Thymus (tissue), 11 donors: Measurements from ENCODE around the gene TTLL7. TPM values are rescaled to one million over a fixed set of nuclear protein-coding genes. Genes with fewer than 3 reads are reported as not detected.

ENCODE experiments used
- DNase-seq, 9 donors: peaks; one replicate each; pipeline ENCODE4 v3.0.0-alpha.2; 2013; ENCODE audit warnings: low spot score in 9 of 9, low read depth in 6 of 9, missing footprints in 1 of 9
- H3K27ac ChIP-seq, 2 donors: one replicate each; pipeline ENCODE4 v1.5.1; 2013; ENCODE audit warnings: control low read depth in 1 of 2, low read depth in 1 of 2, low read length in 1 of 2, mild to moderate bottlenecking in 1 of 2, moderate library complexity in 1 of 2
- H3K27me3 ChIP-seq, 2 donors: one replicate each; pipeline ENCODE4 v1.5.1; 2013; ENCODE audit warnings: low read length in 1 of 2; ENCODE audit not compliant: control insufficient read depth in 2 of 2, insufficient read depth in 1 of 2
- H3K36me3 ChIP-seq, 2 donors: one replicate each; pipeline ENCODE4 v1.5.1; 2013; ENCODE audit warnings: low read length in 1 of 2, mild to moderate bottlenecking in 1 of 2, moderate library complexity in 1 of 2; ENCODE audit not compliant: control insufficient read depth in 2 of 2, insufficient read depth in 2 of 2
- H3K4me1 ChIP-seq, 2 donors: one replicate each; pipeline ENCODE4 v1.5.1; 2013; ENCODE audit warnings: low read length in 2 of 2; ENCODE audit not compliant: control insufficient read depth in 2 of 2, insufficient read depth in 2 of 2
- H3K4me3 ChIP-seq, 2 donors: one replicate each; pipeline ENCODE4 v1.5.1; 2013; ENCODE audit warnings: low read length in 2 of 2, control low read depth in 1 of 2, mild to moderate bottlenecking in 1 of 2
- H3K9me3 ChIP-seq, 2 donors: one replicate each; pipeline ENCODE4 v1.5.1; 2013; ENCODE audit warnings: low read length in 1 of 2, mild to moderate bottlenecking in 1 of 2; ENCODE audit not compliant: control insufficient read depth in 2 of 2, insufficient read depth in 1 of 2
- WGBS: extraction: QIAGEN DNeasy Blood & Tissue Kit; methylation state at CpG from one replicate; pipeline ENCODE4 v1.1.7; 2013; 5-methylcytosine and 5-hydroxymethylcytosine counted together
- polyA plus RNA-seq: library from polyadenylated mRNA; stranded (reverse); fragments of 200-250 nt; gene quantifications from one replicate; pipeline ENCODE4 v1.2.3, GENCODE V29; 2013
- total RNA-seq: library from RNA; stranded (reverse); fragments of 120-200 nt; gene quantifications from one replicate; pipeline ENCODE4 v1.2.4, GENCODE V29; 2013
- donor health status: healthy.

Gene TTLL7
- total and polyA plus RNA-seq, 2 donors, result 0.94 to 1.9 TPM

DNA sequence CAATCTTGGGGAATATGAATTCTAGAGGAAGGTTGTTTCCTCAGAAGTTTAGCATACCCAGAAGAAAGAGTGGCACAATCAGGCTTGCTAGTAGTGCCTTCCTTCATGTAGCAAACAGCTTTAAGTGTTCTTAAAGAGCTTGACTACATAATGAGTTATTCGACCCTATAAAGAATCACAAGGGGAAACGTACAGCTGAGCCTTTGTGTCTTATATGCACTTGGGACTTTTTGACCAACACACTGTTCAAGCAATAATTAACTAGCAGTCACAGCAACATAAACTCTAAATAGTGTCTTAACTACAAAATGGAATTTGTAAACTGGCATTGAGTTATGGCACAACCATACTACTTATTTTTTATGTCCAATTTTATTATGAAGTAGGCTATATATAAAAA is 86.1 kb downstream of the TTLL7 start:
- 93% methylated on average over 2 of the region's 2 CpGs for WGBS
- H3K27me3 ChIP-seq, result no peaks in the 10 kb centered on the region
- H3K4me1 ChIP-seq, result no peaks in the 10 kb centered on the region
- H3K36me3 ChIP-seq, result no peaks in the 10 kb centered on the region
- no peaks in the 10 kb centered on the region for H3K9me3 ChIP-seq
- DNase-seq, result no peak
- H3K27ac ChIP-seq, result no peak overlapping the region
- H3K4me3 ChIP-seq, result no peak overlapping the region

DNA sequence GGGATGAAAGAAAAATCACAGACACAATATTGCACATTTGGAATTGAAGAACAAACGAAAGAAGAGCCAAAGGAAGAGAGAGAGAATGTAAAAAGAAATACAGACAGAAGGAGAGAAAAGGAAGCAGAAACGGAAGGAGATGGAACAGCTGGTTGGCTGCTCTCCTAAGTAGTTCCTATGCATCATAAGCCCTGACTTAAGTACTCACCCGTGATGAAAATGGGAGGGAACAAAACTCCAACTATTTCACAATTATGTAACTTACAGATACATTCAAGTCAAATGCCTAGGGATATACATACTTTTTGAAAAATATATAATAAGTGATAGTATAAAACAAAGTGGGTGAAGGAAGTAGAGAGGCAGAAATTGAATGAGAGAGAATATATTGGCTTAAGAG is 88.5 kb downstream of the TTLL7 start:
- H3K27ac ChIP-seq, result no peak overlapping the region
- 91% methylated on average over 3 of the region's 3 CpGs for WGBS
- no peak for DNase-seq

DNA sequence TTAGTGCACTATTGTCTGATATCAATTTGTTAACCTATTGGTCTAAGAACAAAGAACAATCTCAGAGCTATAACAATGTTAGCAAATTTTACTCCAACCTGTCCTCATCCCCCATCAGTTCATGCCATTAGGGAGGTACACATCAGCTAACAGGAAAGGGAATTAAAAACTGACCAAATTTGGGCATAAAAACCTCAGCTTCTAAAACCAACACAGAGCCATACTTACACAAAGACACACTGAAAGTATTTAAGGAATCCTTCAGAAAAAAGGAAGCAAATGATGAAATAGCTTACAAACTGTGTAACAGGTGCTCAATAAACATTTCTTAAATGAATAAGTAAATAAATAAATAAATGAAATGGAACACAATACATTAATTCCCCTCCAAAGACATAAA is 89.2 kb downstream of the TTLL7 start:
- no peaks in the 10 kb centered on the region for H3K36me3 ChIP-seq
- H3K27me3 ChIP-seq, result no peaks in the 10 kb centered on the region
- H3K4me1 ChIP-seq, result no peaks in the 10 kb centered on the region
- H3K4me3 ChIP-seq, result no peak overlapping the region
- no peak for DNase-seq
- no peaks in the 10 kb centered on the region for H3K9me3 ChIP-seq
- no peak overlapping the region for H3K27ac ChIP-seq

More for the DNA sequence above, 88.5 kb downstream of the TTLL7 start:
- H3K27me3 ChIP-seq, result no peaks in the 10 kb centered on the region
- no peaks in the 10 kb centered on the region for H3K4me1 ChIP-seq
- H3K9me3 ChIP-seq, result no peaks in the 10 kb centered on the region
- H3K4me3 ChIP-seq, result no peak overlapping the region
- H3K36me3 ChIP-seq, result no peaks in the 10 kb centered on the region

DNA sequence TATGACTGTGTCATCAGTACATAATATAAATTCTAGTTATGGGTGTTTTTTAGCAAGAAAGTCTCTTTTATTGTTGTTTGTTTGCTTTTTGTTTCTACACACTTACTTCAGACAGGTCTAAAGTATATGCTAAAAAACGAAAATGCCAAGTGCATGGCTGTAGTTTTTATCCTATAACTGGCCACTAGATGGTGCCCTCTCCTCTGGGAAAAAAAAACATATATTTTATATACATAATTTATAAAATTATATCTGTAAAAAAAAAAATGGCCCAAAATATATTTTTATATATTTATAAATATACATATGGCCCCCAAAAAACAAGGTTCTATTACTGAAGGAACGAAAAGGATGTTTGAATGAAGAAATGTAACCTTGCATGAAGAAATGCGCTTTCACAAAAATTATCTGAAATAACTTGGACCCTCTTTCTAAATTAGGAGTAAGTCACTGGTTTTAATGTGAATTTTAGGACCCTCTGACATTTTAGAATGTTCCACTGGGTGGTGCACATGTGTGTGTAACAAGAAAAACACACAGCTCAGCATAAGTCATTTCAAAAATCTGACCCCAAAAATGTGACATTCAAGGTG is 93.5 kb downstream of the TTLL7 start:
- Histone ChIP-seq H3K4me3 (no peak overlapping the region), H3K27me3 (no peaks in the 10 kb centered on the region), H3K27ac (no peak overlapping the region), H3K36me3 (no peaks in the 10 kb centered on the region), H3K9me3 (no peaks in the 10 kb centered on the region), H3K4me1 (no peaks in the 10 kb centered on the region)
- DNase-seq, result peak in 6 of 9 donors; percentile 3 to 48 (median 16)
- 51% methylated on average over 3 of the region's 3 CpGs for WGBS

DNA sequence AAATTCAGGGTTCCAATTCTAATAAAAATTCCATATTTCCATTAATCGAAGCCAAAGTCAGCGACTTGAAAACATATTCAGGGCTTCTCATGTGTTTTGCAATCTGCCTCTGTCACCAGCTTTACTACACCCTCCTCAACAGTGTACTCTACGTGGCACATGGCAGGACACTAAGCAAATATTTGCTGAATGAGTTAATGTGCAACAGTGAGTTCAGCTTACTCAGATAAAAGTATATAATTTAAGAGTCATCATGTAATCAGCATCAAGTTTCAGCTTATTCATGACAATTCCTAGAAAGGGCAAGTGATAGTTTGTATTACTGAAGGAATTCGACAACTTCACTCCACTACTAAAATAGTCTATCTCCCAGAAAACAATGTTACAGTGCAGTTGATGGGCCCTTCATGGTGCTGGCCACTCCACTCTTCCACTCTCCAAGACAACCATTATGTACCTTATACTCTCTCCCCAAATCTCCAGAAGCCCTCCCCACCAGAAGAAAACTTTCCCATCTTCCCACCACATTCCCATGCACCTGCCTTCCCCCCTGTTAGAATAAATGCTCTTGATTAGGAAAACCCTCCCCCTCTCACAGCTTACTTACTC is 97.3 kb downstream of the TTLL7 start:
- 95% methylated on average over 4 of the region's 4 CpGs for WGBS
- H3K4me1 ChIP-seq, result no peaks in the 10 kb centered on the region
- no peak overlapping the region for H3K27ac ChIP-seq
- H3K36me3 ChIP-seq, result no peaks in the 10 kb centered on the region
- no peaks in the 10 kb centered on the region for H3K27me3 ChIP-seq
- H3K4me3 ChIP-seq, result no peak overlapping the region
- no peaks in the 10 kb centered on the region for H3K9me3 ChIP-seq
- no peak for DNase-seq

DNA sequence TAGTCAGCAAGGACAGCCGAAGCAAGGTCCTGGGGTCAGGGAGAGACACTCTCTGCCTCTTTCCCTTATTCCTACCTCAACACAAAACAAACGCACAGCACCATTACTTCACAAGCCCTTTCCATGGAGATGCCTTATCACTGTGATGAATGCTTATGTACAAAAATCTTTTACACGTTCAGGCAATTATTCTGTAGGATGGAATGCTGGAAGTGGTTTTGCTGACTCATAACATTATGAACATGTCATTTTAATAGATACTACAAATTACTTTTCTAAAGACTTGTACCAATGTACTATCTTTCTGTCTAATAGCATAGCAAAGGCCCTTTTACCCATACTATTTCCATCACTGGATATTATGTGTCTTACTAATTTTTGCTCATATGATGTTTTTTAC is 98.4 kb downstream of the TTLL7 start:
- Histone ChIP-seq H3K27ac (no peak overlapping the region), H3K9me3 (no peaks in the 10 kb centered on the region), H3K27me3 (no peaks in the 10 kb centered on the region), H3K4me3 (no peak overlapping the region), H3K36me3 (no peaks in the 10 kb centered on the region), H3K4me1 (no peaks in the 10 kb centered on the region)
- 74% methylated on average over 3 of the region's 3 CpGs for WGBS
- no peak for DNase-seq

DNA sequence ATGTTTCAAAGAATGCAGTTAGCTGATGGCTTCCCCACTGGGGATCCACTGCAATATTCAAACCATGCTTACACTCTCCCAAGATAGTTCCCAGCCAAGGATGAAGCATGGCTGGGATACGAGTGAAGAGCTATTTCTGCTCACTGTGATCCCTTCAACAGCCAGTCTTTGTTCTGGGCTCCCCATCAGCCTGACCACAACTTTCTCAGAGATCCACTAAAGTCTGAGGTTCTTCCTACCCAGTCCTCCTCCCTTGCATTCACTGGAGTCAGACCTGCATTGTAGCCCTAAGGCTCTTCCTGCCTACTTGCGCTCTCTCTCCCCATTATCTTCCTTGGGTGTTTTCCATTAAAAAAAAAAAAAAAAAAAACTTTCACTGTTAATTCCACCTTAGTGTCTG is 101.4 kb downstream of the TTLL7 start:
- H3K4me1 ChIP-seq, result no peaks in the 10 kb centered on the region
- no peaks in the 10 kb centered on the region for H3K27me3 ChIP-seq
- 98% methylated on average over 2 of the region's 2 CpGs for whole genome bisulfite sequencing
- DNase-seq, result no peak
- no peaks in the 10 kb centered on the region for H3K9me3 ChIP-seq
- H3K27ac ChIP-seq, result no peak overlapping the region
- no peaks in the 10 kb centered on the region for H3K36me3 ChIP-seq
- no peak overlapping the region for H3K4me3 ChIP-seq

DNA sequence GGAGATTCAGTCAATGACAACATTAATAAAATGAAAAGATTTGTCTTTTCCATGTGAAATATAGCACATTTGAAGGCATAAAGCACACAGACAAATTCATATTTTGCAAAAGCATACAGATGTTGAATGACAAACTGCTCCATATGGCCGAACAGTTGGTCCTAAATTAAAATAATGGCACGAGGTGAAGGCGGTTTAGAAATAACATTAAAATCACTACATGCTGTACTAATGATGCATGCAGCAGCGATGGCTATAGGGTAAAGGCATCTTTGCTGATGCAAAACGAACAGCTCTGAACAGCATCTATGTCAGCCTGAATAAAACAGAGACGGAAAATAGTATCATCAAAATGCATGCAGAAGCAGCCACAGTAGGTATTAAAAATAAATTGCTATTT is 102.6 kb downstream of the TTLL7 start:
- H3K27me3 ChIP-seq, result no peaks in the 10 kb centered on the region
- no peak for DNase-seq
- no peaks in the 10 kb centered on the region for H3K9me3 ChIP-seq
- H3K4me1 ChIP-seq, result no peaks in the 10 kb centered on the region
- H3K4me3 ChIP-seq, result no peak overlapping the region
- no peak overlapping the region for H3K27ac ChIP-seq
- no peaks in the 10 kb centered on the region for H3K36me3 ChIP-seq
- WGBS, result 97% methylated on average over 6 of the region's 6 CpGs

DNA sequence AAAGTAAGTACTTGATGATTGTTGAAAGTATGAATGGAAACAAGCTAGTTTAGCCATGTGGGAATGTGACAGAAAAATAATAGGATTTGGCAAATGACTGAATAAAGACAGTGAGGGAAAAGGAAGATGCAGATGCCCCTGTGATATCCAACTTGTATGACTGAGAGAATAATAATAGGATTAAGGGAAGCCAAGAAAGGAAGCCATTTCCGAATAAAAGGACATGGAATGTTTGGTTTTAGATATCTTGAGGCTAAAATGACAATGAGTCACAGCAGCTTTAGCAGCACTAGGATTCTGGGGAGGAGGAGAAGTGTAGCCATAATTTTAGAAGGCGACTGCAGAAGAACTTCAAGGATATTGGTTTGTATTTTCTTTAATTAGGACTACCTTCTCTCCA is 109.2 kb downstream of the TTLL7 start:
- Histone ChIP-seq H3K36me3 (no peaks in the 10 kb centered on the region), H3K27me3 (no peaks in the 10 kb centered on the region), H3K4me1 (no peaks in the 10 kb centered on the region), H3K9me3 (no peaks in the 10 kb centered on the region), H3K4me3 (no peak overlapping the region), H3K27ac (no peak overlapping the region)
- 96% methylated on average over 2 of the region's 2 CpGs for WGBS
- no peak for DNase-seq
